Nephron progenitor cell (in vitro differentiated cells): ENCODE results near the gene MCM9.
A peak's percentile ranks its signal among the peaks of the same experiment; 100 is the strongest.

ENCODE experiments used
- DNase-seq: peaks from one replicate; pipeline ENCODE4 v3.0.0; 2021
- H3K27ac Mint-ChIP-seq: 2 replicates; pipeline ENCODE4 v1.8.0; 2021; ENCODE audit warnings: mild to moderate bottlenecking, moderate library complexity, mixed read lengths
- H3K27me3 Mint-ChIP-seq: 2 replicates; pipeline ENCODE4 v1.8.0; 2021; ENCODE audit warnings: mild to moderate bottlenecking, low read depth, mixed read lengths; ENCODE audit not compliant: poor library complexity
- H3K36me3 Mint-ChIP-seq: 2 replicates; pipeline ENCODE4 v1.8.0; 2021; ENCODE audit warnings: low read depth, mixed read lengths
- H3K4me1 Mint-ChIP-seq: 2 replicates; pipeline ENCODE4 v1.8.0; 2021; ENCODE audit warnings: mixed read lengths
- H3K4me3 Mint-ChIP-seq: 2 replicates; pipeline ENCODE4 v1.8.0; 2021; ENCODE audit warnings: mild to moderate bottlenecking, moderate library complexity, mixed read lengths
- H3K9me3 Mint-ChIP-seq: 2 replicates; pipeline ENCODE4 v1.8.0; 2021; ENCODE audit warnings: mild to moderate bottlenecking, moderate library complexity, mixed read lengths
- TF ChIP-seq, protein P1 (sequence below): fragments of 200-600 bp; sonication (generic); IDR thresholded peaks from 2 replicates; pipeline ENCODE4 v1.5.0; 2021; ENCODE audit warnings: antibody characterized with exemption

Gene MCM9

DNA sequence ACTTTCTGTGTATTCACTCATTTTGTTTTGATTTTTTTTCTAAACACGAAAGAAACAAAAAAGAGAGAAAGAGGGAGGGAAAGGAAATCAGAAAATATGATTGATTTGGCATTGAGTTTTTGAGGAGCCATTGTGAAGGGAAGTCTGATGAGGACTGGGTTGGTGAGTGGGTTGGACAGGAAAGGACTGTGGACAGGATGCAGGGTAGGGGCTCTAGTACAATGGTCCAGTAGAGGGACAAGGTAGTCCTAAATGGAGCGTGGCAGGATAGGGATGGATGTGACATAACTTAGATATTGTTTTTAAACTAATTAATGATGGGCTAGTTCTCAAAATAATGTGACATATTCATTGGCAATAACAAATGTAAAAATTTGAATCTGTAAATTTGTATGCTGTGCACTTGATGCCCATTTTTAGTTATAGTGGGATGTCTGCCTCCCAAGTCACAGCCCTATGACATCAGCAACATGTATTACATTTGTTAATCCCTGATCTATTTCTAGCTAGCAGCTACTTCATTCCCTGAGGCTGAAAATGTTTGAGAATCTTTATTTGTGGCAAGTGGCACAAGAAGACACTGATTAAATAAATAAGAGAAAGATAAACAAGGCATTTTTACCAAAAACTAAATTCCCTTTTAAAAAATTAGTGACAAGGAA, 105.0 kb downstream of the MCM9 start:
- no peaks in the 10 kb centered on the region for H3K4me1 Mint-ChIP-seq
- no peaks in the 10 kb centered on the region for H3K27me3 Mint-ChIP-seq
- TF ChIP-seq, protein P1, sequence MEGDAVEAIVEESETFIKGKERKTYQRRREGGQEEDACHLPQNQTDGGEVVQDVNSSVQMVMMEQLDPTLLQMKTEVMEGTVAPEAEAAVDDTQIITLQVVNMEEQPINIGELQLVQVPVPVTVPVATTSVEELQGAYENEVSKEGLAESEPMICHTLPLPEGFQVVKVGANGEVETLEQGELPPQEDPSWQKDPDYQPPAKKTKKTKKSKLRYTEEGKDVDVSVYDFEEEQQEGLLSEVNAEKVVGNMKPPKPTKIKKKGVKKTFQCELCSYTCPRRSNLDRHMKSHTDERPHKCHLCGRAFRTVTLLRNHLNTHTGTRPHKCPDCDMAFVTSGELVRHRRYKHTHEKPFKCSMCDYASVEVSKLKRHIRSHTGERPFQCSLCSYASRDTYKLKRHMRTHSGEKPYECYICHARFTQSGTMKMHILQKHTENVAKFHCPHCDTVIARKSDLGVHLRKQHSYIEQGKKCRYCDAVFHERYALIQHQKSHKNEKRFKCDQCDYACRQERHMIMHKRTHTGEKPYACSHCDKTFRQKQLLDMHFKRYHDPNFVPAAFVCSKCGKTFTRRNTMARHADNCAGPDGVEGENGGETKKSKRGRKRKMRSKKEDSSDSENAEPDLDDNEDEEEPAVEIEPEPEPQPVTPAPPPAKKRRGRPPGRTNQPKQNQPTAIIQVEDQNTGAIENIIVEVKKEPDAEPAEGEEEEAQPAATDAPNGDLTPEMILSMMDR, result no peak
- H3K36me3 Mint-ChIP-seq, result peaks cover 29% of the 10 kb centered on the region
- DNase-seq, result no peak
- no peak overlapping the region for H3K27ac Mint-ChIP-seq
- peaks cover 6% of the 10 kb centered on the region for H3K9me3 Mint-ChIP-seq
- no peak overlapping the region for H3K4me3 Mint-ChIP-seq

DNA sequence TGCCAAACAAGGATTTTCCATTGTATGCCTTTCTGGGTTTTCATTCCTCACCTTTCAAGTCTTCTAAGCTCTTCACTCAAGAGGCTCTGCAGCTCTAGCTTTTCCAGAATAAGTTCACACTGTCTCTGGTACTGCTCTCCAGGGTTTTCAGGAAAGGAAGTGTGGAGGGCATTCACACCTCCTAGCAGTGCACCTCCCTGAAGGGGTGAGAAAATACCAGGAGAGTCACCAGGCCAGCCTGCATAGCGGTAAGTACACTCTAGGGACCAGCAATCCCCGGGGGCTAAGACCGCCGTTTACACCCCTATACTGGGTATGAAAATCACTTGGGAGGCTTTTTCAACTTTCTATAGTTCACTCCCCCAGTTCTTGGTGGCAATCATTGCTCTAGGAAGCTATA, 108.9 kb downstream of the MCM9 start:
- Mint-ChIP-seq H3K36me3 (peaks cover 60% of the 10 kb centered on the region), H3K4me3 (no peak overlapping the region)

DNA sequence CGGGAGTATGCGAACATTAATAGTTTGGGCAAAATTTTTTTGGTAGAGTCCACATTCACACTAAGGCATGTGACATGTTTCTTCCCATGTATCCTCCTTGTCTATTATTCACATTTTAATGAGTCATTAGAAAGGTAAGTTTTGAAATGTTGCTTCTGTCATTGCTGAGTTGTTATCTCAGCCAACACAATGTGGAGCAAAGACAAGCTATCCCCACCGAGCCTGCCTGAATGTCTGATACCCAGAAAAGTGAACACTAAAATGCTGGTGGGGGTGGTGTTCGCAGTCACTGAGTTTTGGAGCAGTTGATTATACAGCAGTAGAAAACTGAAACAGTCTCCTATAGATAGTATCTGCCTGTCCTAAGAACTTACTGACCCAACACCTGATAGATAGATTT, 109.3 kb downstream of the MCM9 start:
- Mint-ChIP-seq H3K36me3 (peaks cover 64% of the 10 kb centered on the region), H3K4me3 (no peak overlapping the region), H3K27ac (no peak overlapping the region), H3K27me3 (no peaks in the 10 kb centered on the region), H3K9me3 (peaks cover 17% of the 10 kb centered on the region), H3K4me1 (no peaks in the 10 kb centered on the region)
- TF ChIP-seq, protein P1, result no peak
- DNase-seq, result no peak

More for the DNA sequence above, 108.9 kb downstream of the MCM9 start:
- no peak for DNase-seq
- H3K9me3 Mint-ChIP-seq, result peaks cover 13% of the 10 kb centered on the region
- TF ChIP-seq, protein P1, result no peak
- no peaks in the 10 kb centered on the region for H3K4me1 Mint-ChIP-seq
- H3K27ac Mint-ChIP-seq, result peak overlapping the region; percentile 68
- H3K27me3 Mint-ChIP-seq, result no peaks in the 10 kb centered on the region

DNA sequence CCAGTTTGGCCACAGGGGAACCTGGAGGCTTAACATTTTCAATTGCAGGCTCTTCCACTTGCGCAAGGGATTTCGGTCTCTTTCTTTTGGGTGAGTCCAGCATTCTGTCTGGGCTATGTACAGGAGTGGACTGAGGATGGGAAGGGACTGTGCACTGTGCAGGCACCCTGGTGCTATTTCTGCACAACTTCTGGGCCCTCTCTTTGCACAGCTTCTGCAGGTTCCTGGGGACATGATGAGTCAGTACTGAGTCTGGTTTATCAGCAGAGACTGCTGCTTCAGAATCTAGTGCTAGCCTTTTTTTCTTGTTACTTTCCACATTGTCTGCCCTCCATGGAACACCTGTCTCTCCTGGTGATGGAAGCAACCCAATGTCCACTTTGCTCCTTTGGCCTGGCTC, 119.5 kb downstream of the MCM9 start:
- H3K27me3 Mint-ChIP-seq, result no peaks in the 10 kb centered on the region
- H3K4me1 Mint-ChIP-seq, result peaks cover 11% of the 10 kb centered on the region
- peaks cover 71% of the 10 kb centered on the region for H3K36me3 Mint-ChIP-seq
- peaks cover 19% of the 10 kb centered on the region for H3K9me3 Mint-ChIP-seq
- no peak for DNase-seq
- H3K27ac Mint-ChIP-seq, result peak overlapping the region; percentile 63
- TF ChIP-seq, protein P1, result no peak
- H3K4me3 Mint-ChIP-seq, result no peak overlapping the region

DNA sequence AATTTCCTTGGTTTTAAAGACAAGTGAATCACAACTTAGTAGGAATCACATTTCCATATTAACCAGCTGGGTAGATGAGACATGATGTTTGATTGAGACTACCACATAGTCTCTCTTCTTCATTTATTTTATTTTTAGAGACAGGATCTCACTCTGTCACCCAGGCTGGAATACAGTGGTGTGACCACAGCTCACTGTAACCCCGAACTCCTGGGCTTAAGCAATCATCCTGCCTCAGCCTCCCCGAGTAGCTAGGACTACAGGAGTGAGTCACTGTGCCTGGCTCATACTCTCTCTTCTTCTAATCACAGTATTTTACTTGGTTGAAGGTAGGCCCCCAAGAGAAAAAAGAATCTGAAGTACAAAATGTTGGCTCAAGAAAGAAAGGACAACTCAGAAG, 121.2 kb downstream of the MCM9 start:
- Mint-ChIP-seq H3K9me3 (peaks cover 2% of the 10 kb centered on the region), H3K4me3 (no peak overlapping the region), H3K36me3 (peaks cover 55% of the 10 kb centered on the region), H3K4me1 (peaks cover 11% of the 10 kb centered on the region), H3K27ac (peak overlapping the region; percentile 12), H3K27me3 (no peaks in the 10 kb centered on the region)
- TF ChIP-seq, protein P1, result no peak
- no peak for DNase-seq

DNA sequence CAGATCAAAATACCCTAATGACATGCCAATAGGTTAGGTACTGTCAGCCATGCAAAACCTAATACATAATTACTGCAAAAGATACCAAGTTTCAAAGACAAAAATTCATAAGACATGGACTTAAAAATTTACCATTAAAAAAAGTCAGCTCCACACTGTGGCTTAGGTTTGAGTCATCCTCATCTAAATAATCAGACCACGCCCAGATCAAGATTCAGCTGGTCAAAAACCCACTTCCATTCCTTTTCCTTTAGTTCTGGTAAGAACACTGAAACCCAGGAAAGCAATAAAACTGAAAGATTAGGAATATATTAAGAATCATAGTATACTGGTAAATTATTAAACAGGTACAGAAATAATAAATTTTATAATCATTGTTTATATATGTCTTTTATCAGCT, 122.0 kb downstream of the MCM9 start:
- Mint-ChIP-seq H3K4me1 (peaks cover 11% of the 10 kb centered on the region), H3K4me3 (no peak overlapping the region), H3K27ac (no peak overlapping the region), H3K9me3 (no peaks in the 10 kb centered on the region), H3K36me3 (peaks cover 50% of the 10 kb centered on the region), H3K27me3 (no peaks in the 10 kb centered on the region)
- no peak for DNase-seq
- TF ChIP-seq, protein P1, result no peak
